Neuron (in vitro differentiated cells): ENCODE data around the gene KIF22.
"Not testable (repeated sequence)": the region's sequence is repeated elsewhere in the genome, so short reads cannot be mapped to it uniquely, and the experiment has no call there.

Experiments
- H2AFZ ChIP-seq: one replicate; pipeline ENCODE4 v1.6.1; 2013; ENCODE audit warnings: low read depth, mild to moderate bottlenecking, inconsistent platforms, low read length, moderate library complexity
- H3K27me3 ChIP-seq: one replicate; pipeline ENCODE4 v1.6.1; 2013; ENCODE audit warnings: low read length; ENCODE audit not compliant: insufficient read depth
- H3K36me3 ChIP-seq: one replicate; pipeline ENCODE4 v1.6.1; 2013; ENCODE audit warnings: low read length; ENCODE audit not compliant: insufficient read depth
- H3K4me1 ChIP-seq: one replicate; pipeline ENCODE4 v1.6.1; 2013; ENCODE audit warnings: low read length; ENCODE audit not compliant: insufficient read depth
- H3K4me3 ChIP-seq: 2 replicates; pipeline ENCODE4 v1.5.1; 2013; ENCODE audit warnings: mild to moderate bottlenecking, low read length, moderate library complexity
- H3K9me3 ChIP-seq: one replicate; pipeline ENCODE4 v1.6.1; 2013; ENCODE audit warnings: low read length

The KIF22 gene

GRCh38 chr16:29818082-29818481 lies 27.5 kb downstream of the KIF22 start:
- peaks cover 33% of the 10 kb centered on the region for H3K4me1 ChIP-seq
- no peak overlapping the region for H2AFZ ChIP-seq
- H3K9me3 ChIP-seq, result no peaks in the 10 kb centered on the region
- H3K36me3 ChIP-seq, result peaks cover 24% of the 10 kb centered on the region
- H3K27me3 ChIP-seq, result no peaks in the 10 kb centered on the region
- no peak overlapping the region for H3K4me3 ChIP-seq

- peaks cover 24% of the 10 kb centered on the region for H3K36me3 ChIP-seq
- H3K9me3 ChIP-seq, result no peaks in the 10 kb centered on the region
- H2AFZ ChIP-seq, result no peak overlapping the region
- H3K4me1 ChIP-seq, result peaks cover 19% of the 10 kb centered on the region
- no peak overlapping the region for H3K4me3 ChIP-seq
- no peaks in the 10 kb centered on the region for H3K27me3 ChIP-seq
Measured at GRCh38 chr16:29819506-29819905, 29.0 kb downstream of the KIF22 start.

- peaks cover 11% of the 10 kb centered on the region for H3K4me1 ChIP-seq
- H3K36me3 ChIP-seq, result peaks cover 24% of the 10 kb centered on the region
- H2AFZ ChIP-seq, result no peak within 1 kb of the TSS
- H3K4me3 ChIP-seq, result peak within 1 kb of the TSS; percentile 33
- no peaks in the 10 kb centered on the region for H3K27me3 ChIP-seq
- no peaks in the 10 kb centered on the region for H3K9me3 ChIP-seq
Measured at GRCh38 chr16:29820271-29820701, 29.7 kb downstream of the KIF22 start, which contains the start of gene MVP. Gene MVP, plus strand, starts transcription at chr16:29820462. Its CDS starts 10,088 bp downstream, at chr16:29830550.

GRCh38 chr16:29820730-29821642 lies 30.4 kb downstream of the KIF22 start:
- Histone ChIP-seq H3K36me3 (peaks cover 24% of the 10 kb centered on the region), H3K4me1 (peaks cover 7% of the 10 kb centered on the region), H3K9me3 (no peaks in the 10 kb centered on the region), H3K4me3 (peak overlapping the region; percentile 33), H3K27me3 (no peaks in the 10 kb centered on the region), H2AFZ (no peak overlapping the region)

GRCh38 chr16:29821643-29822115 lies 31.1 kb downstream of the KIF22 start:
- Histone ChIP-seq H3K4me1 (peaks cover 6% of the 10 kb centered on the region), H3K4me3 (no peak overlapping the region), H2AFZ (no peak overlapping the region), H3K27me3 (no peaks in the 10 kb centered on the region), H3K9me3 (no peaks in the 10 kb centered on the region), H3K36me3 (peaks cover 24% of the 10 kb centered on the region)

- Histone ChIP-seq H3K4me3 (no peak overlapping the region), H2AFZ (no peak overlapping the region), H3K4me1 (no peaks in the 10 kb centered on the region), H3K9me3 (no peaks in the 10 kb centered on the region), H3K27me3 (no peaks in the 10 kb centered on the region), H3K36me3 (peaks cover 6% of the 10 kb centered on the region)
Measured at GRCh38 chr16:29824589-29825144, 34.1 kb downstream of the KIF22 start.

- Histone ChIP-seq H3K9me3 (no peaks in the 10 kb centered on the region), H3K27me3 (no peaks in the 10 kb centered on the region), H3K4me1 (no peaks in the 10 kb centered on the region), H2AFZ (no peak overlapping the region), H3K4me3 (no peak overlapping the region), H3K36me3 (no peaks in the 10 kb centered on the region)
Measured at GRCh38 chr16:29825145-29826044, 34.8 kb downstream of the KIF22 start.

GRCh38 chr16:29826342-29826695 lies 35.8 kb downstream of the KIF22 start:
- Histone ChIP-seq H3K4me1 (no peaks in the 10 kb centered on the region), H3K9me3 (no peaks in the 10 kb centered on the region), H2AFZ (no peak overlapping the region), H3K4me3 (no peak overlapping the region), H3K27me3 (no peaks in the 10 kb centered on the region), H3K36me3 (no peaks in the 10 kb centered on the region)

- Histone ChIP-seq H3K27me3 (no peaks in the 10 kb centered on the region), H3K4me3 (no peak overlapping the region), H3K9me3 (no peaks in the 10 kb centered on the region), H3K4me1 (no peaks in the 10 kb centered on the region), H3K36me3 (no peaks in the 10 kb centered on the region), H2AFZ (no peak overlapping the region)
Measured at GRCh38 chr16:29830774-29831173, 40.2 kb downstream of the KIF22 start.

GRCh38 chr16:29831490-29831889 lies 40.9 kb downstream of the KIF22 start:
- Histone ChIP-seq H3K9me3 (no peaks in the 10 kb centered on the region), H3K27me3 (no peaks in the 10 kb centered on the region), H3K4me1 (no peaks in the 10 kb centered on the region), H3K4me3 (no peak overlapping the region), H3K36me3 (no peaks in the 10 kb centered on the region), H2AFZ (no peak overlapping the region)

GRCh38 chr16:29833219-29833618 lies 42.7 kb downstream of the KIF22 start:
- not testable (repeated sequence) for H3K27me3 ChIP-seq, H3K4me3 ChIP-seq, H3K9me3 ChIP-seq, H3K36me3 ChIP-seq, H3K4me1 ChIP-seq, H2AFZ ChIP-seq

GRCh38 chr16:29834079-29834478 lies 43.5 kb downstream of the KIF22 start:
- H3K36me3 ChIP-seq, result no peaks in the 10 kb centered on the region
- H3K9me3 ChIP-seq, result no peaks in the 10 kb centered on the region
- no peaks in the 10 kb centered on the region for H3K4me1 ChIP-seq
- H3K4me3 ChIP-seq, result no peak overlapping the region
- no peak overlapping the region for H2AFZ ChIP-seq
- H3K27me3 ChIP-seq, result no peaks in the 10 kb centered on the region

GRCh38 chr16:29835926-29836325 lies 45.4 kb downstream of the KIF22 start:
- H3K36me3 ChIP-seq, result no peaks in the 10 kb centered on the region
- H3K4me1 ChIP-seq, result no peaks in the 10 kb centered on the region
- H3K27me3 ChIP-seq, result no peaks in the 10 kb centered on the region
- H3K4me3 ChIP-seq, result no peak overlapping the region
- H3K9me3 ChIP-seq, result no peaks in the 10 kb centered on the region
- no peak overlapping the region for H2AFZ ChIP-seq
